A549 (cell line): Measurements from ENCODE around the gene RNU6-9. TPM values are rescaled to one million over a fixed set of nuclear protein-coding genes. Genes with fewer than 3 reads are reported as not detected.
A peak's percentile ranks its signal among the peaks of the same experiment; 100 is the strongest.

ENCODE experiments used
- ATAC-seq, 2 experiments: fragments of 200-7000 bp in 1 of 2; fragments of >200 bp in 1 of 2; cut with Nextera tagmentation in 1 of 2; cut with Tn5 transposase in 1 of 2; 3 replicates each; pipeline versions ENCODE4 v1.8.0 to v1.9.1; 2018 to 2020; ENCODE audit warnings: mild to moderate bottlenecking in 1 of 2, moderate library complexity in 1 of 2
- CTCF ChIA-PET: fragments of 300-600 bp; sonication (Branson Sonifier 250); formaldehyde crosslinking; extraction: SDS; loops from one replicate; lab custom pipeline; 2021; ENCODE audit warnings: antibody characterized with exemption, inconsistent platforms; lab: Yijun Ruan, JAX
- POLR2A ChIA-PET: fragments of 350-600 bp; formaldehyde crosslinking; extraction: SDS; loops from one replicate; lab custom pipeline; 2021; ENCODE audit warnings: antibody characterized with exemption, inconsistent platforms; lab: Yijun Ruan, JAX
- DNase-seq, 2 experiments: peaks; one replicate each; pipeline versions ENCODE4 v3.0.0 to v3.0.0-alpha.2; 2011 to 2016; ENCODE audit warnings: low read depth in 1 of 2, low spot score in 1 of 2
- FAIRE-seq: peaks from 2 replicates; lab custom pipeline; 2011; peaks lifted over from hg19 to GRCh38; lab: Jason Lieb, UNC
- H3K27ac ChIP-seq, 2 experiments: fragments of >200 bp; sonication (Bioruptor Twin); formaldehyde crosslinking; 3 replicates each; pipeline ENCODE4 v1.5.1; 2016 to 2017
- H3K4me1 ChIP-seq: fragments of >200 bp; sonication (Bioruptor Twin); formaldehyde crosslinking; 3 replicates; pipeline ENCODE4 v1.6.1; 2016
- H3K4me2 ChIP-seq: fragments of >200 bp; sonication (Bioruptor Twin); formaldehyde crosslinking; 3 replicates; pipeline ENCODE4 v1.6.1; 2016
- H3K4me3 ChIP-seq: fragments of >200 bp; sonication (Bioruptor Twin); formaldehyde crosslinking; 3 replicates; pipeline ENCODE4 v1.5.1; 2016
- H3K9me3 ChIP-seq: fragments of >200 bp; sonication (Bioruptor Twin); formaldehyde crosslinking; 3 replicates; pipeline ENCODE4 v1.6.1; 2016
- CBX2 ChIP-seq: fragments of 200-600 bp; sonication (generic); IDR thresholded peaks from 2 replicates; pipeline ENCODE4 v1.6.1; 2016; ENCODE audit warnings: low read depth, mild to moderate bottlenecking, borderline replicate concordance
- EHF ChIP-seq: fragments of 250-450 bp; sonication (Bioruptor Pico); IDR thresholded peaks from 2 replicates; pipeline ENCODE4 v1.5.0; 2020; ENCODE audit warnings: mild to moderate bottlenecking
- EHMT2 ChIP-seq: fragments of 200-600 bp; sonication (generic); IDR thresholded peaks from 2 replicates; pipeline ENCODE4 v1.6.1; 2016; ENCODE audit warnings: antibody characterized with exemption, low read depth, mild to moderate bottlenecking, moderate library complexity
- EP300 ChIP-seq, 2 experiments: fragments of >200 bp; sonication (Bioruptor Twin); formaldehyde crosslinking; IDR thresholded peaks; 2 replicates in 1 of 2; 3 replicates in 1 of 2; pipeline ENCODE4 v1.6.1; 2016 to 2017
- HOXB13 ChIP-seq: fragments of 250-450 bp; sonication (Bioruptor Pico); IDR thresholded peaks from 2 replicates; pipeline ENCODE4 v1.5.0; 2020; ENCODE audit warnings: low read depth, mild to moderate bottlenecking, moderate library complexity
- JUN ChIP-seq, 2 experiments: fragments of >200 bp; sonication (Bioruptor Twin); formaldehyde crosslinking; IDR thresholded peaks; 2 replicates in 1 of 2; 3 replicates in 1 of 2; pipeline ENCODE4 v1.6.1; 2016 to 2017
- JUNB ChIP-seq: fragments of >200 bp; sonication (Bioruptor Twin); formaldehyde crosslinking; IDR thresholded peaks from 2 replicates; pipeline ENCODE4 v1.6.1; 2016
- KDM1A ChIP-seq: fragments of 200-600 bp; sonication (generic); IDR thresholded peaks from 2 replicates; pipeline ENCODE4 v1.6.1; 2016; ENCODE audit warnings: low read depth, mild to moderate bottlenecking
- MAZ ChIP-seq: fragments of 150-350 bp; IDR thresholded peaks from 2 replicates; pipeline ENCODE4 v1.6.1; 2014; ENCODE audit warnings: antibody characterized with exemption, low read depth, low read length, borderline replicate concordance
- NPAS2 ChIP-seq: fragments of 250-450 bp; sonication (Bioruptor Pico); IDR thresholded peaks from 2 replicates; pipeline ENCODE4 v1.8.0; 2022; ENCODE audit warnings: mild to moderate bottlenecking, moderate library complexity, borderline replicate concordance
- PHF8 ChIP-seq: fragments of 200-600 bp; sonication (generic); IDR thresholded peaks from 2 replicates; pipeline ENCODE4 v1.6.1; 2016; ENCODE audit warnings: low read depth, mild to moderate bottlenecking, antibody characterized with exemption, moderate library complexity, borderline replicate concordance
- RARB ChIP-seq: fragments of 250-450 bp; sonication (Bioruptor Pico); IDR thresholded peaks from 2 replicates; pipeline ENCODE4 v1.8.0; 2021; ENCODE audit warnings: mild to moderate bottlenecking, moderate library complexity
- SREBF2 ChIP-seq: fragments of 450-650 bp; IDR thresholded peaks from 2 replicates; pipeline ENCODE4 v1.6.1; 2014; ENCODE audit warnings: mild to moderate bottlenecking, moderate library complexity
- ZFP36 ChIP-seq: fragments of 450-650 bp; IDR thresholded peaks from 2 replicates; pipeline ENCODE4 v1.6.1; 2014; ENCODE audit warnings: borderline replicate concordance; ENCODE audit not compliant: partially characterized antibody
- WGBS: methylation state at CpG from one replicate; pipeline ENCODE4 v1.1.6; 2017; ENCODE audit errors: missing lambda C conversion rate; 5-methylcytosine and 5-hydroxymethylcytosine counted together
- polyA plus RNA-seq, 4 experiments: library from polyadenylated mRNA; depleted of rRNA in 3 of 4; stranded (reverse); fragments of >200 nt; fragmentation: RNase III in 1 of 4; extraction: RNeasy Plus Mini Kit Qiagen cat#74134 plus additional on column Dnase treatment in 1 of 4; gene quantifications; 2 replicates in 3 of 4; 3 replicates in 1 of 4; pipeline ENCODE4 v1.2.3, GENCODE V29; 2011 to 2017
- TF ChIP-seq, protein P1 (sequence below): fragments of 250-450 bp; sonication (Bioruptor Pico); IDR thresholded peaks from 2 replicates; pipeline ENCODE4 v1.5.0; 2021; ENCODE audit warnings: mild to moderate bottlenecking, moderate library complexity, borderline replicate concordance
- TF ChIP-seq, protein P2 (sequence below): fragments of 250-450 bp; sonication (Bioruptor Pico); IDR thresholded peaks from 2 replicates; pipeline ENCODE4 v1.5.0; 2020; ENCODE audit warnings: low read depth, mild to moderate bottlenecking, moderate library complexity

The RNU6-9 gene
- polyA plus RNA-seq, 2 of the 4 experiments (the other 2 are of a cell fraction), result not detected

DNA sequence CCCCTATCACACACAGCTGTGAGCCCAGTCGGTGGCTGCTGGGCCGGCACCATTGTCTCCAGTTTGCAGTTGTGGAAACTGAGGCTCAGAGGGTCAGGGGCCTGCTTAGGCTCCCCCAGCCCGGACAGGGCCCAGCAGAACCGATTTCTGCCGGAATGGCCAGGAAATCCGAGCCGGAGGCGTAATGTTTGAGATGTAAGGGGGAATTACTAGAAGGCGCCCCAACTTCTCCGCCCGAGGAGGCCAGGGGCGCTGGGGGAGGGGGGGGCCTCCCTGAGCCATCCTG is 24.8 kb downstream of the RNU6-9 start:
- WGBS, result 0% methylated on average over 2 of the region's 12 CpGs
- TF ChIP-seq, protein P1, sequence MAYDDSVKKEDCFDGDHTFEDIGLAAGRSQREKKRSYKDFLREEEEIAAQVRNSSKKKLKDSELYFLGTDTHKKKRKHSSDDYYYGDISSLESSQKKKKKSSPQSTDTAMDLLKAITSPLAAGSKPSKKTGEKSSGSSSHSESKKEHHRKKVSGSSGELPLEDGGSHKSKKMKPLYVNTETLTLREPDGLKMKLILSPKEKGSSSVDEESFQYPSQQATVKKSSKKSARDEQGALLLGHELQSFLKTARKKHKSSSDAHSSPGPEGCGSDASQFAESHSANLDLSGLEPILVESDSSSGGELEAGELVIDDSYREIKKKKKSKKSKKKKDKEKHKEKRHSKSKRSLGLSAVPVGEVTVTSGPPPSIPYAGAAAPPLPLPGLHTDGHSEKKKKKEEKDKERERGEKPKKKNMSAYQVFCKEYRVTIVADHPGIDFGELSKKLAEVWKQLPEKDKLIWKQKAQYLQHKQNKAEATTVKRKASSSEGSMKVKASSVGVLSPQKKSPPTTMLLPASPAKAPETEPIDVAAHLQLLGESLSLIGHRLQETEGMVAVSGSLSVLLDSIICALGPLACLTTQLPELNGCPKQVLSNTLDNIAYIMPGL (CRISPR knock-in tag), result no peak
- TF ChIP-seq HOXB13 (CRISPR knock-in tag) (no peak), PHF8 (no peak), RARB (no peak), KDM1A (no peak), EP300 (IDR thresholded peaks at IDR 0.05) (no peak), SREBF2 (no peak), JUN (IDR thresholded peaks at IDR 0.05) (no peak), MAZ (no peak), JUNB (no peak), NPAS2 (CRISPR knock-in tag) (no peak), CBX2 (no peak)
- TF ChIP-seq, protein P2, sequence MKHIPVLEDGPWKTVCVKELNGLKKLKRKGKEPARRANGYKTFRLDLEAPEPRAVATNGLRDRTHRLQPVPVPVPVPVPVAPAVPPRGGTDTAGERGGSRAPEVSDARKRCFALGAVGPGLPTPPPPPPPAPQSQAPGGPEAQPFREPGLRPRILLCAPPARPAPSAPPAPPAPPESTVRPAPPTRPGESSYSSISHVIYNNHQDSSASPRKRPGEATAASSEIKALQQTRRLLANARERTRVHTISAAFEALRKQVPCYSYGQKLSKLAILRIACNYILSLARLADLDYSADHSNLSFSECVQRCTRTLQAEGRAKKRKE (CRISPR knock-in tag), result no peak
- ChIA-PET CTCF (interaction anchor here (0.7 to 1.1 kb wide), 3 partner anchors 39 to 148 kb away, joined by 3 to 5 read pairs (median 4); partner anchors contain the start of gene WDR18), POLR2A (no interaction called here)
- DNase-seq (no peak), ATAC-seq (no peak), FAIRE-seq (no peak)
- H3K4me1 ChIP-seq, result peaks cover 14% of the 10 kb centered on the region; the same call in 1 of the 3 replicates
- peak overlapping the region; percentile 98 for H3K4me2 ChIP-seq
- peak overlapping the region; percentile 49; the same call in 2 of the 3 replicates for H3K4me3 ChIP-seq
- no peaks in the 10 kb centered on the region for H3K9me3 ChIP-seq
- peak overlapping the region; percentile 63 to 85; a peak in 4 of 6 replicates for H3K27ac ChIP-seq

DNA sequence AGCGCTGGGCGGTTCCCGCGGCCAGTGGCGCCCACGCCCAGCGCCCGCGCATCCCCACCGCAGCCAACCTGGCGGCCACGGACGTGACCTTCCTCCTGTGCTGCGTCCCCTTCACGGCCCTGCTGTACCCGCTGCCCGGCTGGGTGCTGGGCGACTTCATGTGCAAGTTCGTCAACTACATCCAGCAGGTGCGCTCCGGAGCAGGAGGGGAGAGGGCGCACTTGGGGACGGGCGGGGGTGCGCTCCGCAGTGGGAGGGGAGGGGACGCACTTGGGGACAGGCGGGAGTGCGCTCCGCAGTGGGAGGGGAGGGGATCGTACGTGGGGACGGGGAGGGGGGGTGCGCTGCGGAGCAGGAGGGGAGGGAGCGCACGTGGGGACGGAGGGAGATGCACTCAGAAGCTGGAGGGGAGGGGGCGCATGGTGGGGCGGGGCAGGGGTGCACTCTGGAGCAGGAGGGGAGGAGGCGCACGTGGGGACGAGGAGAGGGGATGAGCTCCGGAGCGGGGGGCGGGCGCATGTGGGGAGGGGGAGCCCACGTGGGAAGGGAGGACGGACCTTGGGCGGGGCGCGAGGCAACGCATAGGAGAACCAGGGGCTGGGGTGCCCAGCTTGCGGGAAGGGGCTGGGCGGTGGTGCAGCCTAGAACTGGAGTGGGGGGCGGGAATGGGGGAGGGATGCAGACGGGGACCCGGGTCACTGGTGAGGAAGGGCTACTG is 25.4 kb downstream of the RNU6-9 start:
- Histone ChIP-seq H3K4me2 (peak overlapping the region; percentile 98), H3K9me3 (no peaks in the 10 kb centered on the region), H3K27ac (peak overlapping the region in 1 of 2 experiments; percentile 85; a peak in 2 of 6 replicates), H3K4me3 (no peak overlapping the region; the same call in 1 of the 3 replicates), H3K4me1 (peaks cover 14% of the 10 kb centered on the region; the same call in 1 of the 3 replicates)
- DNase-seq, result no peak
- ChIA-PET POLR2A (no interaction called here), CTCF (interaction anchor here (0.7 to 1.1 kb wide), 3 partner anchors 40 to 149 kb away, joined by 3 to 5 read pairs (median 4); partner anchors contain the start of gene WDR18)
- peak; percentile 21 to 28; a peak in 3 of 6 replicates for ATAC-seq
- 47% methylated on average over 2 of the region's 58 CpGs for WGBS
- TF ChIP-seq, protein P1 (CRISPR knock-in tag), result no peak
- TF ChIP-seq HOXB13 (CRISPR knock-in tag), result no peak
- FAIRE-seq, result no peak

DNA sequence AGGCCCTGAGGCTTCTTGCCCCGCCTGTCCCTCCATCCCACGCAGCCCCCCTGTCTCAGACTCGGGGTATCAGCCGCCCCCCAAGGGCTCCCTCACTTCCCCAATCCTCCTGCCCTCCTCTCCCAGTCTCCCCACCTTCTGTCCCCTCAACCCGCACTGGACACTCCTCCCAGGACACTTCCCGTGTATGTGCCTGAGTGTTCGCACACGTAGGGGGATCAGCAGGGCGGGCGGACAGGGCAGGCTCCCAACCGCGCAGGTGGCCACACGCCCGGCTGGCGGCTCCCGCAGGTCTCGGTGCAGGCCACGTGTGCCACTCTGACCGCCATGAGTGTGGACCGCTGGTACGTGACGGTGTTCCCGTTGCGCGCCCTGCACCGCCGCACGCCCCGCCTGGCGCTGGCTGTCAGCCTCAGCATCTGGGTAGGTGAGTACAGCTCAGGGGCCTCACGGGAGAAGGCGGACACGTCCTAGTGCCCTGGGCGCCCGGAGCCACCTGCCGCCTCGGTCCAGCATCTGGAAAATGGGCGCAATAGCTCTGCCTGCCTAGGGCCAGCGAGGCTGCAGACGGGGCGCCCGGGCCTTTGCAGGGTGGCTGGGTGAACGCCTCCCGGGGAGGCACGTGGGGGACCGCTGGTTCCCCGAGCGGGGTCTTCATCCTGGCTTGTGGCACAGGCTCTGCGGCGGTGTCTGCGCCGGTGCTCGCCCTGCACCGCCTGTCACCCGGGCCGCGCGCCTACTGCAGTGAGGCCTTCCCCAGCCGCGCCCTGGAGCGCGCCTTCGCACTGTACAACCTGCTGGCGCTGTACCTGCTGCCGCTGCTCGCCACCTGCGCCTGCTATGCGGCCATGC is 26.1 kb downstream of the RNU6-9 start:
- FAIRE-seq (no peak), ATAC-seq (no peak), DNase-seq (no peak)
- ChIA-PET CTCF (interaction anchor here (0.8 to 2.2 kb wide), 3 partner anchors 69 to 150 kb away, joined by 3 to 5 read pairs (median 3); no protein-coding TSS in a partner anchor), POLR2A (no interaction called here)
- Histone ChIP-seq H3K27ac (no peak overlapping the region), H3K4me2 (no peak overlapping the region), H3K4me3 (no peak overlapping the region), H3K4me1 (peaks cover 14% of the 10 kb centered on the region; the same call in 1 of the 3 replicates), H3K9me3 (no peaks in the 10 kb centered on the region)
- 89% methylated on average over 22 of the region's 68 CpGs for WGBS
- no peak for TF ChIP-seq ZFP36
- TF ChIP-seq EHF, result no peak
- TF ChIP-seq EHMT2, result no peak
- TF ChIP-seq KDM1A, result 0 out of 2 replicates have a peak, but pooled peaks have one; percentile 23
